ENCODE data around the gene TMEM26.
"Not testable (repeated sequence)": the region's sequence is repeated elsewhere in the genome, so short reads cannot be mapped to it uniquely, and the experiment has no call there.

TMEM26 gene

GRCh38 chr10:61398366-61399129 lies 54.6 kb downstream of the TMEM26 start:
- DNase-seq (ENCODE audit: low spot score) = no peak

DNA sequence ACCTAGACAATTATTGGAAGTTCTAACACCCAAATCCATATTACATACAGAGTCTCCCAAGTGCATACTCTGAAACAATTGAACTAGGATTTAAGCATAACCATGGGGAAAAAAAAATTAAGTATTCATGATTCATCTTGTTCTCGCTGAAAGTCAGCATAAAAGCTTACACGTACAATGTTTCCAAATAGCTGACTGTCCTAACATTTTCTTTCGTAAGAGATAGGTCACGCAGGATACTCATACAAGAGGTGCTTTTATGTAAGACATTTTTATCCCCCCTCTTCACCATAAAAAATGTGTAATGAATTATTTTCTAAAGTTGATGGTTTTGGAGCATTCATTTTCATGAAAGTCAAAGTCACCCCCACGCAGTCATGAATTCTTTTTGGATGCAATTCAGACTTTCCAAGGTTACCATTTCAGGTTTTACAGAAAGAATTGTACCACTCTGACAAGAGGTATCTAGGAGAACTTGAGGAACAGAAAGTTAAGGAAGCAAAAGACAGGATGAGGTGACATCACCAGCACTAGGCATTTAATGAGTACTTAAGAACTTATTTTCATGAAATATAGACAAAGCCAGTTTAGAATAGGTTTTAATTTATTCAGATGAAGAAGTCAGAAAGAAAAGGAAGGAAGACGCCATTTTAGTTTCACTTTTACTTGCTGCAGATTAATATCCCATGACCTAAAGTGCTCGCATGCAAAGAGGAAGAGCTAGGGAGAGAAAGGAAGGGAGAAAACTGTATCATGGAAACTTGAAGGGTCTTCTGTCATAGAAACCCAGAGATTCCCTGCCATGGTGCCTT lies 55.8 kb downstream of the TMEM26 start:
- DNase-seq (ENCODE audit: low spot score) = no peak

DNA sequence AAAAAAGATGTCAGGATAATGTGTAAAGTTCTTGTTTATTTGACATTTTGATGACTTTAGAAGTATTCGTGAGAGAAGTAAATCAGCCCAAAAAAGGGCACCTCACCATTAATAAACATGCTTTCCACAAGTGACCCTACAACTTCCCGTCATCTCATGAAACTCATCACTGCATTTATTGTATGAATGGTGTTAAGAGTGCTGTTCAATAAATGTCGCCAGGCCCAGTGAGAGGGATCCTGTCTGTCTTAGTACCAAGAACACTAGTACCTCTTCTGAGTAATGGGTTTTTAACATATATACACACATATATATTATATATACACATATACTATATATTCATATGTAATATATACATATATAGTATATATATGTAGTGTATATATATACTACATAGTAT lies 61.9 kb downstream of the TMEM26 start:
- no peak for DNase-seq (ENCODE audit: low spot score)

- no peak for DNase-seq (ENCODE audit: low spot score)
These were observed 62.3 kb downstream of the TMEM26 start for GRCh38 chr10:61390851-61391250.

DNA sequence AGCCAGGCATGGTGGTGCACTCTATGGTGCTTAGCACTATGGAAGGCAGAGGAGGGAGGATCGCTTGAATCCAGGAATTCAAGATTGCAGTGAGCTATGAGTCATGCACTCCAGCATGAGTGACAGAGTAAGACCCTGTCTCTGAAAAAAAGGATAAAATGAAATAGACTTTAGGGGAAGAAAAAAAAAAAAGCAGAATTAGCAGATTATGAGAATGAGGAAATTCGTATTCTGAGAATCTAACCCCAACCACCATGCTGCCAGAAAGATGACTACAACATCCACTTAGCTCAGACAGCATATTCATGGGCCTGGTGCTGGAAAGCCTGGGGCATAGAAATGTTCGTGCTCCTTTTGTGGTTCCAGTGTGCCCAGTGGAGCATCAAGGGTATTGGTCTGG lies 63.3 kb downstream of the TMEM26 start:
- DNase-seq (ENCODE audit: low spot score) = no peak

DNA sequence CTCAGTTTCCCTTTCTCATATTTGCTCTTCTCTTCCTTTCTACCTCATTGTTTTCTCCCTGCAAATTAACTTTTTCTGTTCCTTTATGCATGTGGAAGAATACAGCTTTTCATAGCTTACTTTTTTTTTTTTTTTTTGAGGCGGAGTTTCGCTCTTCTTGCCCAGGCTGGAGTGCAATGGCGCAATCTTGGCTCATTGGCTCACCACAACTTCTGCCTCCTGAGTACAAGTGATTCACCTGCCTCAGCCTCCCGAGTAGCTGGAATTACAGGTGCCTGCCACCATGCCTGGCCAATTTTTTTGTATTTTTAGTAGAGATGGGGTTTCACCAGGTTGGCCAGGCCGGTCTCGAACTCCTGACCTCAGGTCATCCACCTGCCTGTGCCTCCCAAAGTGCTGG lies 64.2 kb downstream of the TMEM26 start:
- not testable (repeated sequence) for DNase-seq (ENCODE audit: low spot score)

GRCh38 chr10:61385231-61386001 lies 67.8 kb downstream of the TMEM26 start:
- DNase-seq (ENCODE audit: low spot score) = no peak

GRCh38 chr10:61381153-61381552 lies 72.0 kb downstream of the TMEM26 start:
- DNase-seq (ENCODE audit: low spot score) = not testable (repeated sequence)

- DNase-seq (ENCODE audit: low spot score) = no peak
These were observed 74.3 kb downstream of the TMEM26 start for GRCh38 chr10:61378865-61379264.

- DNase-seq (ENCODE audit: low spot score) = no peak
These were observed 76.2 kb downstream of the TMEM26 start for GRCh38 chr10:61376908-61377368.

GRCh38 chr10:61376377-61376776 lies 76.8 kb downstream of the TMEM26 start:
- no peak for DNase-seq (ENCODE audit: low spot score)

DNA sequence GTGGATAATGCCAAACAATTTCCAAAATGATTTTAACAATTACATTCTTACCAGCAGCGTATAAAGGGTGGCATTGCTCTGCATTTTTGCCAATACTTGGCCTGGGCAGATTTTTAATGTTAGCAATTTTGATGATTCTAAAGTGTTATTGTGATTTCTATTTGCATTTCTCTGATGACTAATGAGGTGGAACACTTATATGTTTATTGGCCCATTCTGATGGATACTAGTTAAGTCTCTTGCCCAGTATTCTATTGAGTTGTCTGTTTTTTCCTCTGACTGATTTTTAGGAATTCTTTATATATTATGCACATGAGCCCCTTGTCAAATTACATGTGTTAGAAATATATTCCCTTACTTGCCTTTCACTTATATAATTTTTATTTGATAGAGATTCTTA lies 86.8 kb downstream of the TMEM26 start:
- no peak for DNase-seq (ENCODE audit: low spot score)

- DNase-seq (ENCODE audit: low spot score) = no peak
These were observed 88.6 kb downstream of the TMEM26 start for GRCh38 chr10:61364619-61365018.

DNA sequence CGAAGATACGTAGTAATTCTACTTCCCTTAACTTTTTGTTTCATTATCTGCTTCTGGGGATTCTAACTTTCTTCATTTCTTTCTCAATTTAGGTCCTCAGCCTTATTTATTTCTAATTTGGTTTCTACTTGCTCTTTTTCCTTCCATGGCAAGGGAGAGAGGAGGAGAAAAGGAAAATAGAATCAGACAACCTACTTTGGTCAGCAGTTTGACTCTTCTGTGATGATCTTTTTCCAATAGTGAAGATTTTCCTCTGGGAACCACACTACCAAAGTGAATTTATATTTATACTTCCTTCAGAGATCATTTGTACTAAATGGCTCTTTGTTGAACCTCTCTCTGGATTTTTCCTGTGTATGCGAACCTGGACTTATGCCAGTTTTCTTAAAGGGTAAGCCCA lies 90.2 kb downstream of the TMEM26 start:
- DNase-seq (ENCODE audit: low spot score) = peak; percentile 10

DNA sequence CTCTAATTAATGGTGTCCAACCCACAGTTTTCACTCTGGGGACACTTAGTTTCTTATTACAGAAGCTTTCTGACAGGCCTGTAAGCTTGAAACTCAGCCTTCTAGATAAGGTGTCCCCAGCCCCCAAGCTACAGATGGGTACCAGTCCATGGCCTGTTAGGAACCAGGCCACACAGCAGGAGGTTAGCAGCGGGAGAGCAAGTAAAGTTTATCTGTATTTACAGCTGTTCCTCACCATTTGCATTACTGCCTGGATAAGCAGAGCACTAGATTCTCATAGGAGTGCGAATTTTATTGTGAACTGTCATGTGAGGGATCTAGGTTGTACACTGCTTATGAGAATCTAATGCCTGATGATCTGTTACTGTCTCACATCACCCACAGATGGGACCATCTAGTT lies 93.7 kb downstream of the TMEM26 start:
- no peak for DNase-seq (ENCODE audit: low spot score)

- DNase-seq (ENCODE audit: low spot score) = no peak
These were observed 95.5 kb downstream of the TMEM26 start for GRCh38 chr10:61357687-61358086.

Measured in COLO829 (cell line).